ENCODE measurements around the gene MTMR3.

DNA sequence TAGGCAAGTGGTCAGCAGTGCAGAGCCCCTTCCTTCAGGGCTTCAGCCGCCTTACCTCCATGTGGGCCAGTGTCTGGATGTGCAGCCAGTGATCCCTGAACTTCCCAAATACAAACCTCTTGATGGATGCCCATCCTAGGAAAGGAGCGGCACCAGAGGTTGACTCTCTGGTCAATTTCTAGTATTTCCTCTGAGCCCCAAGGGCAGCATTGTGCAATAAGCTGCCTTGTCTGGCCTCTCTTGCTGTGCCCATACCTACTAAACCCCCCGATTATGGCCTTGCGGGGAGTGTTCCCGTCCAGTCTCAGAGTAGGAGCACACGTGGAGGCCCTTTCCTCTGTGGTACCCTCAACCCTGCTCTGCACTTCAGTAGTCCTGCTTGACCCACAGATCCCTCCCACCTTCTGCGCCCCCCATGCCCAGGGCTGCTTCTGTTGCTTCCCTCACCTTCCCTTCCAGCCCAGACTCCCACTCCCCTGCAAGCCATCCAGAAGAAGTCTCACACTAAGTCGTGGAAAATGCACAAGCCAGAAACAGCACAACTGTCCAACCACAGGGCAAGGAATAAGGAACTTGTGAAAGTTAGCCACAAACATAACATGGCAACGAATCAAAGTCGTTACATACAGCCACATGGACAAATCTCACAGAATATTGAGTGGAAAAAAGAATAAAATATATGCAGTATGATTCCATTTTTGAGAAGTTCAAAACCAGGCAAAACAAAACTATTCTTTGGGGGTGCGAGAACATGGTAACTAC lies 157.7 kb downstream of the MTMR3 start:
- no peak for TF ChIP-seq CTCF (IDR thresholded peaks at IDR 0.05)
- TF ChIP-seq FOXJ3 (CRISPR knock-in tag; IDR thresholded peaks at IDR 0.05) = no peak
